HG02852 (cell line): ENCODE data around the gene PHLDB2.

Experiments used
- ATAC-seq: cut with Tn5 transposase; IDR thresholded peaks from one replicate; pipeline ENCODE4 v1.9.1; 2021; ENCODE audit warnings: mild to moderate bottlenecking, moderate library complexity; ENCODE audit not compliant: unreplicated experiment

PHLDB2 gene

DNA sequence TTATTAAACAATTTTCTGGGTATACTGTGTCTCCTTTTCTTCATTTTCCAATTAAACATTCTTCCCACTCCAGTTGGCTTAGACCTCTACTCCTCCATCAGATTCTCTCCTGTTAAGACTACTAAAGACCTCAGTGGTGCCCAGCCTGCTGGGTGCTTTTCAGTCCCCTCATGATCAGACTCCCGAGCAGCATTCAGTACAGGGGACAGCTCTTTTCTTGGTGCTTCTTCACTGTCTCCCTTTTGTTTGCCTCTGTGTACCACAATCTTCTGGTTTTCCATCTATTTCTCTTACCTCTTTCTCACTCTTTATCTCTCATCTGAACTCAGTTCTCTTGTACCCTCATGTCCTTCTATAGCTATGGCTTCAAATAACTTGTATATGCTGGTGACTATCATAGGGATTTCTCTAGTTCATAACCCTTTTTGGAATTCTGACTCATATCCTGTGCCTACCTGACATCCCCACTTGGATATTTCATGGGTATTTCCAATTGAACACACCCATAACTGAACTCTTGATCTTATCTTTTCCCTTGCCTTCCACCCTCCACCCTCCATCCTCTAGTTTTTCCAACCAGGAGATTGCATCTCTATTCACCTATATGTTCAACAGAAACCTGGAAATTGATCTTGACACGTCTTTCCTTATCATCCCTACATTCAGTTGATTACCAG, 64.2 kb downstream of the PHLDB2 start:
- ATAC-seq, result no peak

DNA sequence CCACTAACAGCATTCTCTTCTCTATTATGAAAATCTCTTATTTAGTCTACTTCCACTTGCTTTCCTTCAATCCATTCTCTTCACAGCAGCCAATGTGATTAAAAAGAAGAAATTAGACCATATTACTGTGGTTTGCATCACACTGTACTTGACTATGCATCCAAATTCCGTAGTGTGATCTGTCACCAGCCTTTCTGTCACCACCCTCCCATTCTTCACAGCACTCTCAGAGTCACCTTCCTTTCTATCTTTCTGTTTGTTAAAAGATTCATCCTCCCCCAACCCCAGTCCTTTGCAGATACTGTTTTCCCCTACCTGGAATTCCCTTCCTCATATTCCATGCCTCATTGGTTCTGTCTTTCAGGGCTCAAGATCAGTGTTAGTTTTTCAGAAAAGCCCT, 64.7 kb downstream of the PHLDB2 start:
- ATAC-seq, result no peak

DNA sequence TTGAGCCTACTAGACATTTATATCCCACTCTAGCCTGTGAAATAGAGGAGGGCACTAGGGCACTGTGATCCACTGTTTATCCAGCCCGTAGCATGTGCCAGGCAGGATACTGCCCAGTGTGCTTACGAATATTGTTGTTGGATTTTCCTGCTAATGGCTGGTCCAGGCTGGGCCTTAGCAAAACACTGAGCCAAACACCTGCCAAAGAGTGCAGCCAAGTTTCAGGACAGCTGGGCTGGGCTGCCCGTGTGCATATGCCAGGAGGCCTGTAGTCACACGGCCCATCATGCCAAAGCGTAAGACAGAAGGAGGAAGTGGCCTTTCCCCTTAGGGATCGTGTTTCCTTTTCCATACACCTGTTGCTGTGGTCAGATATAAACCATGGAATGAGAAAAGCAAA, 65.2 kb downstream of the PHLDB2 start:
- no peak for ATAC-seq

DNA sequence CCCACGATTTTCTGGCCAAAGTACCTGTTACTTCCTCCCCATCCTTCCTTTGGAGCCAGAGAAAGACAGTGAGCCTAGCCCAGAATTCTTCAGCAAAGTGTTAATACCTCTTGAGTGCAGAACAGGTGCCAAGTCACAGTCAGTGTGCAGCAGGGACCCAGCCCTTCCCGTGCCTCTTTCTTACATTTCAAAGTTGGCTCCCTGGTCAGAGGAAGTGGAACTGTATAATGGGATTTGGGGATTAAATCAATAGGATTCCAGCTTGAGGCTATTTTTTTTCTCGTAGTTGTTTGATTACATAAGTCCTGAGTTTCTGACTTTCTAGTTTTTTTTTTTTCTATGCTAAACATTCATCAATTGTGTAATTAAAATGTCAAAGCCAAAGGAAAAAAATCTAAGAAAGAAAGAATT, 67.2 kb downstream of the PHLDB2 start:
- no peak for ATAC-seq

DNA sequence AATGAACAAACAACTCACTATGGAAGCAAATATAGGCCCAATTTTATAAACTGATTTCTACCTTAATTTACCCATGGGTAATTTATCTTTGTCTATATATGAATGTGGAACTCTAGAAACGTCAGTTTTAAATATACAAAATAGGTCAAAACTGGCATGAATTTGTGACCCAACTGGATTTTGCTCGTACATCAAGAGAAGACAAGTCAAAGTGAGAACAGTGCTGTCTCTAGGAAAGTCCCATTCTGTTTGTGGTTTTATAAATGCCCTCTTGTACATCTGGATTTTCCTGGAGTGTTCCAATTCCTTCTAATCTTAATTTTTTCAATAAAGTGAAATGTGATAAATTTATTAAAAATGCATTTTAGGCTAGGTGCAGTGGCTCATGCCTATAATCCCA, 69.5 kb downstream of the PHLDB2 start:
- no peak for ATAC-seq

DNA sequence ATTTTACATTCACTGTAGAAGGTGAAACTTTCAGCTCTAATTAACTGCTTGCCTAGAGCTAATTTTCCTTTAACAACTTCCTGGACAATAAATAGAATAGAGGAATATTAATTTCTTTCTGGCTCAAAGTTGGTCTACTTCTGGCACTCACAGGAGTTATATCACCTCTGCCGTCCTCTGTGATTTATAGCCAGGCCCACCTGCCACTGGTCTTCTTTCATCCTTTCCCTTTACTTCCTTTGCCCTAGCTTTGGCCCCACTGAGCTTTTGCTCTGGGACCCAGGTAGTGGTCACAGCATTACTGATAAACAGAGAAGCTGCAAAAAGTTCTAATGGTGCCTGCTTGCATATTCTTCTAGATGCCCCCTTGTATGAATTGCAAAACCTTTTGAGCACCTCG, 70.4 kb downstream of the PHLDB2 start:
- ATAC-seq, result no peak

DNA sequence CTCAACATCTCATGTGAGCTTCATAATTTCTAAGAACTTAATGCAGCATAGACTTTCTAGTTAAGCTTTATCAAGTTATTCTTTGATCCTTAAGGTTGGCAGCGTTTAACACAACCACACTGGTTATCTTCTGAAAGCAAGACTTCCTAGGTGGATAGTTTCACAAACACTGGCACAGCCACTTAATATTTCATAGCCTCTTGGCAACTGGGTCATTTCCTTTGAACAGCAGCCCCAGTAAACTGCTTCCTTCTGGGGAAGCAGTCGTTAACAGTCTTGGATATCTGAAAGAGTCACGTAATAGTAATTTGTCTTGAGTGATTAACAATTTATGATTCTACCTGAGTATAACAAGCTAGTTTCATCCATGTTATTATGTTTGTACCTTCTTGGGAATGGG, 73.9 kb downstream of the PHLDB2 start:
- ATAC-seq, result no peak

DNA sequence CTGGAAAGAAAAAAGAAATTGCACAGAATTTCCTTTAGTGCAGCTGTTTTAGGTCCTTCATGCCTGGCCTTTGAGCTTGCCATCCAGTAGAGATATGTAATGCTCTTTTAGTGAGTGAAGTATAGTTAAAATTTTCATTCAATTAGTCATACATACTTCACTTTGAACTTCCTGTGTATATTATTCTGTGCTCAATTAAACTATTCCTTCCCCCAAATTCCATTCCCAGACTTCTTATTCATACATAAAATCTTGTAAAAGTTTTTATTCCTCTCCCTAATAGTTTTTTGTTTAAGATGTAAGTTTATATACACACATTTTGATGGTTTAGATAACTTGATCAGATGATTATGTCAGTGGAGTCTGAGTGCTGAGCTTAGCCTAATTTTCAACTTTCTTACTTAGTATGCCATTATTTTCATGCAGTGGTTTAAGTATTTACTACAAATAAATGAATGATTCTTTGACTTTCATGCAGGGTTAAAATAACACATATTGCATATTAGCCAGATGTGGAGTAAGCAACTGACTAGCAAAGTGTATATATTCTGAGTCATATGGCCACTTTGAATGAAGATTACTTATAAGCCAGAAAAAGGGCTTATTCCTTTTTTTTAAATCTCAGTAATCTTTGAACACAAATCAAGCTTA, 77.3 kb downstream of the PHLDB2 start:
- ATAC-seq, result no peak

DNA sequence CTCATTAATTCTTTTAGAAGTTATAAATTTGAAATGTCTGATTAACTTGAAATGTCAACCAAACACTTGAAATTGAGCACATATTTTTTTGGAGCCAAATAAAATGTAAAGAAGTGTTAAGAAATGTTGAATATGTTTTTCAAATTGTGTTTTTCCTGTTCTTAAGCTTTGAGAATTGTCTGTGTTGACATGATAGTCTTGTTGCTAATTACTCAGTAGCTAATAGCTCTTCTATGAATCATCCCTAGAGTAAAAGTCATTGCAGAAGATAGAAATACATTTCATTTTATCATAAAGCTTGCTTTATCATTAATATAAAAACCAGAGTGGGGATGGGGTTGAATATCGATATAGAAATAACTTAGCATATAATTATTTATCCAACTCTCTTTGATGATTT, 77.9 kb downstream of the PHLDB2 start:
- no peak for ATAC-seq

DNA sequence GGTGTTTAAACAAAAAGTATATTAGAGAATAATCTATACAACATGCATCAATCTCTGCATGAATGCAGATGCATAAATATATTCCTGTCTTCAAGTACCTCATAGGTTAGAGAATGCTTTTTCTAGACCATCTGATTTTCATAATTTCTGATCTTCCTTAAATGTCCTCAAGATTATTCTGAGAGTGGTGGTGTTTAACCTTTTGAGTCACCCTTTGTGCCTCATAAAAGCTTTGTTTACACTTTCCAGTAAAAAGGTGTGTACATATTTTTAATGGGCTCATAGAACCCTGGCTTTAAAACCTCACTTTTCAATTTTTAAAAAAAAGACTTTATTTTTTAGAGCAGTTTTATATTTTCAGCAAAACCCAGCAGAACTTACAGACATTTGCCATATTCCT, 78.8 kb downstream of the PHLDB2 start:
- no peak for ATAC-seq

DNA sequence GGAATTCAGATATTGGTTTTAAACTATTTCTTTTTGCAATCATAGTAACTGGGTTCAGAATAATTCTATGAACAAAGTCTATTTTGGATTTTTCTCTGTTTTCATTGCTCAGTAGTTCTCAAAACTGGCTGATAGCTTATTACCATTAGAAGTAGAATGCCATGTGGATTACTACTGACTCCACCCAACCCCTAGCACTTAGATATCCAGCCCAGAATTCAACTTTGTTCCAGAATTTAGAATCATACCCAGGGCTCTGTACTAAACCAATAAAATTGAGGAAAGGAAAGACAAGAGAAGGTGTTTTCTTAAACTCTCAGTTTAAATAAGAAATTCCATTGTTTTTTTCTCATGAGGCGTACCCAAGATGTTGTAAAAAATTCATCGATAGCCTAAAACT, 80.8 kb downstream of the PHLDB2 start:
- ATAC-seq, result no peak

DNA sequence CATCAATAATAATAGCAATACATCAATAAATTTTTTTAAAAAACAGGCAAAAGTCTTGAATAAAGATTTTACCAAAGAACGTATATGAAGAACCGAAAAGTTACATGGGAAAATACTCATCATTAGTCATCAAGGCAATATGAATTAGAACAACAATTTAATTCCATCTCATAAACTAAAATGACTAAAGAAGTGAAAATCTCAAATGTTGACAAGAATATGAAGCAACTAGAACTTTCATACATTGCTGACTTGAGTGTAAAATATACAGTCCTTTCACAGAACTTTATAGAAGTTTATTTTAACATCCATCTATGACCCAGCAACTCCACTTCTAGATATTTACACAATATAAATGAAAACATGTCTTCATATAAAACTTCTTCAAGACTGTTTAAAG, 84.5 kb downstream of the PHLDB2 start:
- ATAC-seq, result no peak

DNA sequence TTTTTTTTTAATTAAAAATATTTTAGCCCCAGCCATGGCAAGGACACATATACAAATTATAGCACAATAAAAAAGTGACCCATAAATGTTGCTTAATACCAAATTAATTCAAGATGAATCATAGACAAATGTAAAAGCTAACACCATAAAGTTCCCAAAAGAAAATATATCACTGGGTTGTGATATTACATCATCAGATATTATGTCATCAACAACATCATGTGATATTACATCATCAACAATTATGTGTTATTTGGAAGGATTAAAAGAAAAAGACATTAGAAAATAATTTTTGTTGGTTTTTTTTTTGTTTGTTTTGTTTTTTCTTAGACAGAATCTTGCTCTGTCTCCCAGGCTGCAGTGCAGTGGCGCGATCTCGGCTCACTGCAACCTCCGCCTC, 85.3 kb downstream of the PHLDB2 start:
- ATAC-seq, result no peak

DNA sequence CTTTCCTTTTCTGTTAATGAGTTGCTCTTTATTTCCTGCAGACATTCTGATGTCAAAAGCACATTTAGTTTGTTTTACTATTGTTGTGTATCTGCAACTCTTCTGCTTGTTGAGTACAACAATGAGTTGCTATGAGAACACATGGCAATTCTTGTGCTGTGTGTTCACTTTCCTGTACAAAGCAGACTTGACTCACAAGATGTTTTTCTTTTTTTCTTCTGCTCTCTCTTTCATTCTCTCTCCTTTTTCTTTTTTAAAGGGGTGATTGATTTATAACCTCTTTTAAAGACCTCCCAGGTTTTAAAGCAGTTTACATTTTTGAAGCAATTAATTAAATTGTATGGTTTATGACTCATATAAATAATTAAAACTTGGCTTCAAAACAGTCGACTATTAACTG, 88.2 kb downstream of the PHLDB2 start:
- ATAC-seq, result no peak

DNA sequence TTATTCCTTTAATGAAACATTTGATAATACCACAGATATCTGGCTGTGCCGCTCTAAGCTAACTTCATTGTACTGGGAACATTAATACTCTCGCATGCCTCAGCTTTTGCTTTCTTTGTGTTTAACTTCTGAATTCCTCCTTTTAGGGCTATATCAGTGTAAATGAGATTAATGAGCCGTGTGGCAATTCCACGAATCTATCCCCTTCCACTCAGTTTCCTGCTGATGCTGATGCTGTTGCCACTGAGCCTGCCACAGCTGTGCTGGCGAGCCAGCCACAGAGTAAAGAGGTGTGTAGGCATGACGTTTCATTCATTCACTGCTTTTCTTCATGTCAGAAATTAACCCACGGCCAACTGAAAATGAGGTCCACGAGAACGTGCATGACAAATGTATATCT, 89.7 kb downstream of the PHLDB2 start:
- ATAC-seq, result no peak

DNA sequence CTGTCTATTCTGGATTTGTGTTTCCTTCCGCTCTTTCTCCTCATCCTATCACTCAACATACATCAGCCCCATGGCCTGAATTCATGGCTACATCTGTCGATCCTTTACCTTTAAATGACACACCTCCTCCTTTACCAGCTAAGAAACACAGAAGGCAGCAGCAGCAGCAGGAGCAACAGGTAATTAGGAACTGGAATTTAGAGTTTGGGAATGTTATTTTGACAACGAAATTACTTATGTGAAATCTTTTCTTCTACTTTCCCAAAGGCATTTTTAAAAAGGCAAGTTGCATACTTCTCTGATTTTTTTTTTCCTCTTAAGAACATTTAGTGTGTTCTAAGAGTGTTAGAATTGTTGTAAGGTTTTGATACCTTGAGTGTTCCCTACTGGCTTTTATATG, 90.6 kb downstream of the PHLDB2 start:
- ATAC-seq, result no peak

DNA sequence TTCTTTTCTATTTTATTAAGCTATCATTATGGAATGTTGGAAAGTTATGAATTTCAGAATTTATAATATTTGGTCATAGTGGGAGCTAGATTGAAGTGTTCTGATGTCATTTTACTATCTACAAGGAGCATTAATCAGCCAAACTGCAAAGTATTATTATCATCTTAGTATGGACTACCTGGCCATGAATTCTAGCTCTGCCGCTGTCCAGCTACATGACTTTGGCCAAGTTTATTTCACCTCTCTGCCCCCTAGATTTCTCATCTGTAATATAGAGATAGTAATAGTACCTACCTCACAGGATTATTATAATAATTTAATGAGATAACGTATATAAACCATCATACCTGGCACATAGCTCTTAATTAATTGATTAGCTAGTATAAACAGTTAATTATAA, 92.0 kb downstream of the PHLDB2 start:
- ATAC-seq, result no peak

DNA sequence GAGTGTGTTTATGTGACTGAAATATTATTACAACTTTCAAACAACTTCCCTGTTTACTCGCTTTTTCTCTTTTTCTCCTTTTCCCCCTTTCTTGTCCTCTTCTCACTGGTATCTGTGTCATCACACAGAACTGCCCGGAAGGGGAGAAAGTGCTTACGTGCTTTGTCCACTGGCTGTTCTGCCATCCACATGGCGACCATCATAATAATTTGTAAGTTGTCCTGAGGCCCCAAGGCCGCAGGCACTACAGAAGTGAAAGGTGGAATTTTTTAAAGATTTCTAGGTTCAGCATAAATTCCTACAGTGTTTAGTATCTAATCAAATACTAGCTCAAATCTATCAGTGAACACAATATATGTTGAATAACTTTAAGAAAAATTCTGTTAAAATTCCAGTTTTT, 93.0 kb downstream of the PHLDB2 start:
- no peak for ATAC-seq

DNA sequence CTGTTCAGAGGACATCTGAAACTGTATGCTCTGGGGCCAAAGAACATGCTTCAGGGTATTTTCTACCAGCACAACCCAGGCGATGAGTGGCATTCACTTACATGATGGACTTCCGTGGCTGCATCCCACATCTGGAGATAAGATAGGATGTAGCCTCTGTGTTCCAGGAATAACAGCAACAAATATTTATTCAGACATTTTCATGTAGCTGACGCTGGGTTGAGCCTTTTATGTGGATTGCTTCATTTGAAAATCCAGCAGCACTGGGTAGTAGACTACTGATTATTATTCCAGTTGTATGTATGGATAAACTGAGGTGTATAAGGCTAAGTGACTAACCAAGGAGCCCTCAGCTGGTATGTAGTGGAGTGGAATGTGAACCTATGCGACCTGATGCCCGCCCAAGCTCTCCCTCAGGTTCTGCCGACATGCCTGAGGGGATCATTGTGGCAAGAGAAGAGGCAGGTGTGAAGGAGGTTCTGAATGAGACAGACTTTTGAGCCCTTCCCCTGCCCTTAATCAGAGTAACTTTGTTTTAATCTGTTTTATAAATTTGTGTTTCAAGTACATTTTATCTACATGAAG, 93.9 kb downstream of the PHLDB2 start:
- ATAC-seq, result no peak

DNA sequence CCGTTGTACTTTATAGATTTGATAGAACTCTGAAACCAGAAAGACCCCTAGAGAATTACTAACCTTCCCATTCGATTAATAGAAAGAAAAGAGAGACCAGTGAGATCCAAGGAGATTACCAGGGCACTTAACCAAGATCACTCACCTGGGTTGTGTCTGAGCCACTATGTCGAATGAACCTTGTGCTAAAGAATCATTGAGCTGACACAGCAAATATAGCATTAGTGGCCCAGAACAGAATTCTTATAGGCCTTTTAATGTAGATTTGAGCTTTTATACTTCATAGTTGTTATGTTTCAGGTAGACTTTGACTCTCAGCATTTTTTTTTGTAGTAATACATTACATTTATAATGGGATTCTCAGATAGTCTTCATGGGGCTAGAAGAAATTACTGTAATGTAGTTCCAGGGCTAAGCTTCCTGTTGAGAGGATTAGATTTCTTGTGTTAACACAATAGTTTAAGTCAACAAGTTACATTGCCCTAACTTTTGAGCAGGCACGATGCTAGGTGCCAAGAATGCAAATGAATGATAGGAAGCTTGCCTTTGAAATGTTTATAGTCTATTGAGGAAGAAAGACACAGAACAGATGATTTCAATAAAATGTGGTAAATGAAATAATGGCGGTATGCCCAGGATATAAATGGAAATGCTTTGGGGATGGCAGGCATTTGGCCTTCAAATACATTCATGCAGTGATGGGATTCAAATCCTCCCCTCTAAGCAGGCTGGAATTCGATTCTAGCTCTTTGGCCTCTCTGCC, 95.3 kb downstream of the PHLDB2 start:
- ATAC-seq, result no peak

DNA sequence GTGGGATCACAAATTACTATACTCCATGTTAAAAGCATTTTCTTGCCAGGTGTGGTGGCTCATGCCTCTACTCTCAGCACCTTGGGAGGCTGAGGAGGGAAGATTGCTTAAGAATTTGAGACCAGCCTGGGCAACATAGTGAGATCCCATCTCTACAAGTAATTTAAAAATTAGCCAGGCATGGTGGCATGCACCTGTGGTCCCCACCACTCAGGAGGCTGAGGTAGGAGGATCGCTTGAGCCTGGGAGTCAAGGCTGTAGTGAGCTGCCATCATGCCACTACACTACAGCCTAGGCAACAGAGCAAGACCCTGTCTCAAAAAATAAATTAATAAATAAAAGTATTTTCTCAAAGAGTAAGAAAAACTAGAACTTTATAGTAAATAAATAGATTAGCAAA, 96.8 kb downstream of the PHLDB2 start:
- ATAC-seq, result no peak

DNA sequence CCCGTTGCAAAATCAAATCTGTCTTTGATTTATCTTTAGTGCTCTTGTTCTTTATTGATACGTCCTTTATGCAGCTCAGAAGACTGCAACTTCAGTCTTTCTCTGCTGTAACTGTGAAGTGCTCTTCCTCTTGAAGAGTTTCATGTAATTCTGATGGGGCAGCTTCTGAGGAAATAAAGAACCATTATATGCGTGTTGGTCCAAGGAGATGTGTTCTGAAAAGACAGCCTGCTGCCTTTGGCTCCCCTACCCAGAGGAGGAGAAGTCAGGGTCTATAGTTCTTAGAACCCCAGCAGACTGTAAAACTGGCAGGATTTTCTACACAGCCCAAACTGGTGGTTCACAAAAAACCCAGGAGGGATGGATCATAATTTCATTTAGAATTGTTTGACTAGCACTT, 97.4 kb downstream of the PHLDB2 start:
- no peak for ATAC-seq
